ENCODE data around the gene PDCD2L.
"Not testable (repeated sequence)": the region's sequence is repeated elsewhere in the genome, so short reads cannot be mapped to it uniquely, and the experiment has no call there.

The PDCD2L gene

GRCh38 chr19:34409189-34410164, 5.3 kb downstream of the PDCD2L start:
- DNase-seq (ENCODE audit: low read depth in 2 of 2, low spot score in 1 of 2), result no peak

GRCh38 chr19:34411216-34411615, 7.0 kb downstream of the PDCD2L start:
- DNase-seq (ENCODE audit: low read depth in 2 of 2, low spot score in 1 of 2), result no peak

GRCh38 chr19:34416021-34416545, 11.9 kb downstream of the PDCD2L start:
- no peak for DNase-seq (ENCODE audit: low read depth in 2 of 2, low spot score in 1 of 2)

- DNase-seq (ENCODE audit: low read depth in 2 of 2, low spot score in 1 of 2), result no peak
Observed at GRCh38 chr19:34418300-34418699, 14.1 kb downstream of the PDCD2L start.

- no peak for DNase-seq (ENCODE audit: low read depth in 2 of 2, low spot score in 1 of 2)
Observed at GRCh38 chr19:34426096-34426661, 22.0 kb downstream of the PDCD2L start.

- DNase-seq (ENCODE audit: low read depth in 2 of 2, low spot score in 1 of 2), result peak in 1 of 2 donors; percentile 12
Observed at GRCh38 chr19:34428549-34429285, 24.5 kb downstream of the PDCD2L start.

GRCh38 chr19:34429553-34429952, 25.4 kb downstream of the PDCD2L start:
- no peak for DNase-seq (ENCODE audit: low read depth in 2 of 2, low spot score in 1 of 2)

- peak in 1 of 2 donors; percentile 4 for DNase-seq (ENCODE audit: low read depth in 2 of 2, low spot score in 1 of 2)
Observed at GRCh38 chr19:34430738-34431625, 26.8 kb downstream of the PDCD2L start.

- no peak for DNase-seq (ENCODE audit: low read depth in 2 of 2, low spot score in 1 of 2)
Observed at GRCh38 chr19:34431681-34432402, 27.6 kb downstream of the PDCD2L start.

- DNase-seq (ENCODE audit: low read depth in 2 of 2, low spot score in 1 of 2), result no peak
Observed at GRCh38 chr19:34432797-34433196, 28.6 kb downstream of the PDCD2L start.

- DNase-seq (ENCODE audit: low read depth in 2 of 2, low spot score in 1 of 2), result no peak
Observed at GRCh38 chr19:34436716-34437115, 32.5 kb downstream of the PDCD2L start.

GRCh38 chr19:34448191-34448590, 44.0 kb downstream of the PDCD2L start:
- DNase-seq (ENCODE audit: low read depth in 2 of 2, low spot score in 1 of 2), result no peak

- DNase-seq (ENCODE audit: low read depth in 2 of 2, low spot score in 1 of 2), result no peak
Observed at GRCh38 chr19:34452723-34453122, 48.5 kb downstream of the PDCD2L start.

GRCh38 chr19:34454091-34454490, 49.9 kb downstream of the PDCD2L start:
- DNase-seq (ENCODE audit: low read depth in 2 of 2, low spot score in 1 of 2), result no peak

- DNase-seq (ENCODE audit: low read depth in 2 of 2, low spot score in 1 of 2), result no peak
Observed at GRCh38 chr19:34454685-34455084, 50.5 kb downstream of the PDCD2L start.

- not testable (repeated sequence) for DNase-seq (ENCODE audit: low read depth in 2 of 2, low spot score in 1 of 2)
Observed at GRCh38 chr19:34455783-34456480, 51.7 kb downstream of the PDCD2L start.

- no peak for DNase-seq (ENCODE audit: low read depth in 2 of 2, low spot score in 1 of 2)
Observed at GRCh38 chr19:34457446-34457845, 53.2 kb downstream of the PDCD2L start.

- DNase-seq (ENCODE audit: low read depth in 2 of 2, low spot score in 1 of 2), result no peak
Observed at GRCh38 chr19:34458677-34459076, 54.5 kb downstream of the PDCD2L start.

GRCh38 chr19:34459614-34460013, 55.4 kb downstream of the PDCD2L start:
- DNase-seq (ENCODE audit: low read depth in 2 of 2, low spot score in 1 of 2), result no peak
